ENCODE data around the gene POLR1A.

DNA sequence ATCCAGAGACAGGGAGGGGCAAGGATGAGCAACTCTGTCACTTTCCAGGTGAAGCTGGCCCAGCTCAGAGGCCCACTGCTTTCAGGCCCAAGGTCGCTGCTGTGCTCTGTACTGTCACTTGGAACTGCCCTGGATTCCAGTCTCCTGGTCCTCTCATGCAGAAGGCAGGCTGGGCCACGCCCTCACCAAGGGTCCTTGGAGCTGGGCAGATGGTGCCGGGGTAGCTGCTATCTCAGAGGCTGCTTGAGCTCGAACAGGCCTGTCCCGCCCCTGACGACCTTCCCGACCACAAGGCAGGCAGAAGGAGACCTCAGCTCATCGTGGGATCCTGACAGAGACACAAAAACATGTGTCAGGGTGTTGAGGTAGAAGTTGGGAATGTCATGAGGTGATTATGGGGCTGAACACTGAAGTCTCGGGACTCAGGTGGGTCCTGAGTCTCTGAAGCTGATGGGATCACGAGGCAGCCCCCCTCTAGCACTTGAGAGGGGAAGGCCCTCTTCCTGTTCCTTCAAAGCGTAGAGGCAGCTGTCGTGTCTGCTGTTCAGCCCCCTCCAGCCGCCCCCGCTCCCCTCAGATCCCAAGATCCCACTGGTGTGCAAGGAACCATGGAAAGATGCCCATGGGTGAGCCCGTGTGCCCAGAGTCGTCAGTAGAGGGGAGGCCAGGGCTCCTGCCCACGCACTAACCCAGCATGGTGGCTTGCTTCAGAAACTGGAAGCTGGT is 78.3 kb downstream of the POLR1A start:
- TF ChIP-seq, protein P1, sequence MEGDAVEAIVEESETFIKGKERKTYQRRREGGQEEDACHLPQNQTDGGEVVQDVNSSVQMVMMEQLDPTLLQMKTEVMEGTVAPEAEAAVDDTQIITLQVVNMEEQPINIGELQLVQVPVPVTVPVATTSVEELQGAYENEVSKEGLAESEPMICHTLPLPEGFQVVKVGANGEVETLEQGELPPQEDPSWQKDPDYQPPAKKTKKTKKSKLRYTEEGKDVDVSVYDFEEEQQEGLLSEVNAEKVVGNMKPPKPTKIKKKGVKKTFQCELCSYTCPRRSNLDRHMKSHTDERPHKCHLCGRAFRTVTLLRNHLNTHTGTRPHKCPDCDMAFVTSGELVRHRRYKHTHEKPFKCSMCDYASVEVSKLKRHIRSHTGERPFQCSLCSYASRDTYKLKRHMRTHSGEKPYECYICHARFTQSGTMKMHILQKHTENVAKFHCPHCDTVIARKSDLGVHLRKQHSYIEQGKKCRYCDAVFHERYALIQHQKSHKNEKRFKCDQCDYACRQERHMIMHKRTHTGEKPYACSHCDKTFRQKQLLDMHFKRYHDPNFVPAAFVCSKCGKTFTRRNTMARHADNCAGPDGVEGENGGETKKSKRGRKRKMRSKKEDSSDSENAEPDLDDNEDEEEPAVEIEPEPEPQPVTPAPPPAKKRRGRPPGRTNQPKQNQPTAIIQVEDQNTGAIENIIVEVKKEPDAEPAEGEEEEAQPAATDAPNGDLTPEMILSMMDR (IDR thresholded peaks at IDR 0.05) = no peak
- no peak for TF ChIP-seq POLR2A (IDR thresholded peaks at IDR 0.05)
